GM12892 (cell line): ENCODE data around the gene CPAMD8. TPM values are rescaled to one million over a fixed set of nuclear protein-coding genes. Genes with fewer than 3 reads are reported as not detected.

Experiments
- DNase-seq: peaks from one replicate; pipeline ENCODE4 v3.0.0; 2011; ENCODE audit not compliant: insufficient read length
- FAIRE-seq: peaks from 2 replicates; lab custom pipeline; 2011; peaks lifted over from hg19 to GRCh38; lab: Jason Lieb, UNC
- POLR2A ChIP-seq: IDR thresholded peaks from 2 replicates; pipeline ENCODE4 v1.6.1; 2011; ENCODE audit warnings: low read depth, low read length, control low read depth
- POLR2AphosphoS5 ChIP-seq: IDR thresholded peaks from 2 replicates; pipeline ENCODE4 v1.6.1; 2011; ENCODE audit warnings: low read depth, low read length, control low read depth
- TAF1 ChIP-seq: IDR thresholded peaks from 2 replicates; pipeline ENCODE4 v1.6.1; 2011; ENCODE audit warnings: low read depth, mild to moderate bottlenecking, control low read depth, low read length, borderline replicate concordance
- polyA plus RNA-seq: library from polyadenylated mRNA; unstranded; fragments of >200 nt; gene quantifications from one replicate; pipeline ENCODE4 v1.2.1, GENCODE V29; 2012; ENCODE audit warnings: missing spikeins, inconsistent platforms; ENCODE audit not compliant: missing spikeins

The CPAMD8 gene
- polyA plus RNA-seq = 0.49 TPM

- DNase-seq = no peak
- TF ChIP-seq POLR2A (no peak), TAF1 (no peak), POLR2AphosphoS5 (no peak)
- FAIRE-seq = no peak
Observed at GRCh38 chr19:17026706-17027534, at the start of gene CPAMD8. CPAMD8 (minus strand) TSS chr19:17026810; CDS start chr19:17026642, 168 bp downstream.

GRCh38 chr19:17075864-17076542, 49.4 kb upstream of the CPAMD8 start:
- FAIRE-seq = no peak
- TF ChIP-seq TAF1 = no peak
- peak; percentile 10; the same call in 1 of the 2 replicates for TF ChIP-seq POLR2A
- DNase-seq = no peak

- FAIRE-seq = peak; percentile 97
Observed at GRCh38 chr19:17075035-17075863, 48.6 kb upstream of the CPAMD8 start, which contains the start of the genes HAUS8 and MYO9B. HAUS8 (minus strand) TSS chr19:17075452; CDS start chr19:17075422, 30 bp downstream. MYO9B (plus strand) TSS chr19:17075777; CDS start chr19:17101718, 25,941 bp downstream.

GRCh38 chr19:17074634-17075034, 48.0 kb upstream of the CPAMD8 start:
- DNase-seq (no peak), FAIRE-seq (no peak)
- TF ChIP-seq POLR2A (peak; percentile 10; the same call in 1 of the 2 replicates), POLR2AphosphoS5 (no peak)

More at GRCh38 chr19:17075035-17075863, 48.6 kb upstream of the CPAMD8 start, which contains the start of the genes HAUS8 and MYO9B:
- TF ChIP-seq POLR2A (peak; percentile 76; the same call in 1 of the 2 replicates), POLR2AphosphoS5 (peak; percentile 61; the same call in 1 of the 2 replicates), TAF1 (peak; percentile 93)
- DNase-seq = peak; percentile 88

- DNase-seq (no peak), FAIRE-seq (no peak)
- TF ChIP-seq TAF1 (no peak), POLR2A (no peak), POLR2AphosphoS5 (no peak)
Observed at GRCh38 chr19:17073869-17074633, 47.4 kb upstream of the CPAMD8 start.

GRCh38 chr19:17070912-17071311, 44.3 kb upstream of the CPAMD8 start:
- no peak for DNase-seq
- TF ChIP-seq POLR2A (no peak), TAF1 (no peak), POLR2AphosphoS5 (no peak)
- no peak for FAIRE-seq

- FAIRE-seq (no peak), DNase-seq (no peak)
- TF ChIP-seq TAF1 (no peak), POLR2A (no peak), POLR2AphosphoS5 (no peak)
Observed at GRCh38 chr19:17070421-17070820, 43.8 kb upstream of the CPAMD8 start.

GRCh38 chr19:17069193-17069592, 42.6 kb upstream of the CPAMD8 start:
- no peak for TF ChIP-seq TAF1
- TF ChIP-seq POLR2A = no peak
- no peak for TF ChIP-seq POLR2AphosphoS5
- no peak for FAIRE-seq
- no peak for DNase-seq

- no peak for DNase-seq
- no peak for FAIRE-seq
- TF ChIP-seq POLR2A (no peak), POLR2AphosphoS5 (no peak), TAF1 (no peak)
Observed at GRCh38 chr19:17063428-17063827, 36.8 kb upstream of the CPAMD8 start.

- FAIRE-seq = no peak
Observed at GRCh38 chr19:17061691-17062090, 35.1 kb upstream of the CPAMD8 start.

GRCh38 chr19:17061205-17061604, 34.6 kb upstream of the CPAMD8 start:
- FAIRE-seq (no peak), DNase-seq (no peak)
- TF ChIP-seq POLR2AphosphoS5 (no peak), TAF1 (no peak), POLR2A (no peak)

More at GRCh38 chr19:17061691-17062090, 35.1 kb upstream of the CPAMD8 start:
- no peak for TF ChIP-seq POLR2AphosphoS5
- no peak for TF ChIP-seq POLR2A
- no peak for TF ChIP-seq TAF1
- DNase-seq = no peak
